Hepatocyte (in vitro differentiated cells): ENCODE measurements around the gene PHF21B.

Source experiments
- CTCF ChIP-seq: fragments of 200-600 bp; sonication (generic); IDR thresholded peaks from 2 replicates; pipeline ENCODE4 v1.5.1; 2016; ENCODE audit warnings: antibody characterized with exemption, mild to moderate bottlenecking; ENCODE audit not compliant: poor library complexity
- EZH2 ChIP-seq: fragments of 200-600 bp; sonication (generic); IDR thresholded peaks from 2 replicates; pipeline ENCODE4 v1.6.1; 2016; ENCODE audit warnings: antibody characterized with exemption, mild to moderate bottlenecking, borderline replicate concordance
- EZH2phosphoT487 ChIP-seq: fragments of 200-600 bp; sonication (generic); IDR thresholded peaks from one replicate; pipeline ENCODE4 v1.6.1; 2018; ENCODE audit warnings: antibody characterized with exemption, mild to moderate bottlenecking, low read depth, moderate library complexity; ENCODE audit not compliant: unreplicated experiment, severe bottlenecking

- TF ChIP-seq CTCF (no peak), EZH2 (no peak), EZH2phosphoT487 (no peak)
Measured at GRCh38 chr22:44955102-44955501, 54.7 kb downstream of the PHF21B start.
